K562 (cell line): Measurements from ENCODE around the gene PPM1N. TPM values are rescaled to one million over a fixed set of nuclear protein-coding genes. Genes with fewer than 3 reads are reported as not detected.
A peak's percentile ranks its signal among the peaks of the same experiment; 100 is the strongest.

Source experiments
- ARNT ChIP-seq, 2 experiments: fragments of 450-650 bp; IDR thresholded peaks; 2 replicates each; pipeline ENCODE4 v1.6.1; 2016; ENCODE audit warnings: mild to moderate bottlenecking in 1 of 2
- BMI1 ChIP-seq: fragments of 150-350 bp; IDR thresholded peaks from 2 replicates; pipeline ENCODE4 v1.6.1; 2014; ENCODE audit warnings: low read length
- CAMTA2 ChIP-seq: fragments of 250-450 bp; sonication (Bioruptor Pico); conservative IDR thresholded peaks from 2 replicates; pipeline ENCODE4 v1.5.1; 2022
- CBFB ChIP-seq: sonication (generic); formaldehyde crosslinking; IDR thresholded peaks from 2 replicates; pipeline ENCODE4 v1.4.0; 2020; ENCODE audit warnings: mild to moderate bottlenecking, missing genetic modification reagents
- CREM ChIP-seq: IDR thresholded peaks from 2 replicates; pipeline ENCODE4 v1.6.1; 2014; ENCODE audit warnings: antibody characterized with exemption, low read depth
- E2F3 ChIP-seq: fragments of 250-450 bp; sonication (Bioruptor Pico); IDR thresholded peaks from 2 replicates; pipeline ENCODE4 v1.4.0; 2020; ENCODE audit warnings: mild to moderate bottlenecking
- ESRRA ChIP-seq: fragments of 450-650 bp; IDR thresholded peaks from 2 replicates; pipeline ENCODE4 v1.6.1; 2014; ENCODE audit warnings: low read depth, mild to moderate bottlenecking, moderate library complexity, borderline replicate concordance
- FOXA1 ChIP-seq: fragments of 450-650 bp; IDR thresholded peaks from 2 replicates; pipeline ENCODE4 v1.6.1; 2016; ENCODE audit warnings: mild to moderate bottlenecking, borderline replicate concordance
- FOXM1 ChIP-seq, 2 experiments: fragments of 450-650 bp in 1 of 2; sonication (generic) in 1 of 2; formaldehyde crosslinking in 1 of 2; IDR thresholded peaks; 2 replicates each; pipeline versions ENCODE4 v1.6.1 to v1.9.0; 2017 to 2022; ENCODE audit warnings: low read depth in 2 of 2, mild to moderate bottlenecking in 2 of 2, missing genetic modification reagents in 1 of 2, moderate library complexity in 1 of 2
- KAT2B ChIP-seq: IDR thresholded peaks from one replicate; pipeline ENCODE4 v1.6.1; 2012; ENCODE audit warnings: low read depth, mild to moderate bottlenecking, control low read depth, inconsistent platforms, low read length, moderate library complexity
- KLF13 ChIP-seq: fragments of 450-650 bp; IDR thresholded peaks from 2 replicates; pipeline ENCODE4 v1.6.1; 2016; ENCODE audit warnings: missing genetic modification characterization, low read depth, mild to moderate bottlenecking, missing compliant biosample characterization, moderate library complexity, borderline replicate concordance
- MEIS2 ChIP-seq: fragments of 450-650 bp; IDR thresholded peaks from 2 replicates; pipeline ENCODE4 v1.6.1; 2014; ENCODE audit warnings: mild to moderate bottlenecking; ENCODE audit not compliant: partially characterized antibody
- ZEB2 ChIP-seq: fragments of 450-650 bp; IDR thresholded peaks from 2 replicates; pipeline ENCODE4 v1.6.1; 2016
- ZKSCAN3 ChIP-seq: fragments of 250-450 bp; sonication (Bioruptor Pico); IDR thresholded peaks from 2 replicates; pipeline ENCODE4 v1.4.0; 2020
- ZNF140 ChIP-seq: fragments of 250-450 bp; sonication (Bioruptor Pico); IDR thresholded peaks from 2 replicates; pipeline ENCODE4 v1.8.0; 2021; ENCODE audit warnings: moderate library complexity, mild to moderate bottlenecking, inconsistent platforms
- ZNF212 ChIP-seq: fragments of 450-650 bp; formaldehyde crosslinking; IDR thresholded peaks from 2 replicates; pipeline ENCODE4 v1.4.0; 2020; ENCODE audit warnings: mild to moderate bottlenecking
- ZNF436 ChIP-seq: fragments of 250-450, 450-650 bp; sonication (Bioruptor Pico); formaldehyde crosslinking; IDR thresholded peaks from 2 replicates; pipeline ENCODE4 v1.7.0; 2020; ENCODE audit warnings: mild to moderate bottlenecking
- ZNF449 ChIP-seq: fragments of 250-450 bp; sonication (Bioruptor Pico); IDR thresholded peaks from 2 replicates; pipeline ENCODE4 v1.8.0; 2022; ENCODE audit warnings: moderate library complexity, mild to moderate bottlenecking, inconsistent platforms
- polyA plus RNA-seq, 8 experiments: library from polyadenylated mRNA; depleted of rRNA in 4 of 8; stranded (reverse) in 5 of 8; unstranded in 3 of 8; fragments of >200 nt; fragmentation: Nextera tagmentation in 2 of 8; fragmentation: Illumina TruSeq in 1 of 8; extraction: Ambion mirVana in 2 of 8; extraction: Trizol in 1 of 8; gene quantifications; 2 replicates each; pipeline versions ENCODE4 v1.2.1 to v1.2.3, GENCODE V29; 2011 to 2014; ENCODE audit warnings: inconsistent platforms in 1 of 8, missing spikeins in 1 of 8
- total RNA-seq, 7 experiments: library from RNA; depleted of rRNA in 6 of 7; stranded (reverse); fragments of >200 nt in 6 of 7; fragmentation: Illumina TruSeq in 2 of 7; extraction: Trizol in 2 of 7; gene quantifications; 2 replicates each; pipeline versions ENCODE4 v1.2.1 to v1.2.3, GENCODE V29; 2011 to 2021; ENCODE audit warnings: low replicate concordance in 1 of 7
- TF ChIP-seq, protein P1 (sequence below): sonication (generic); formaldehyde crosslinking; IDR thresholded peaks from 2 replicates; pipeline ENCODE4 v1.8.1; 2023; ENCODE audit warnings: mild to moderate bottlenecking, missing genetic modification reagents
- TF ChIP-seq, protein P2 (sequence below), 2 experiments: fragments of 200-800 bp in 1 of 2; sonication (Bioruptor generic) in 1 of 2; sonication (generic) in 1 of 2; formaldehyde crosslinking in 1 of 2; IDR thresholded peaks in 1 of 2; conservative IDR thresholded peaks in 1 of 2; 2 replicates each; pipeline versions ENCODE4 v1.5.0 to v1.6.1; 2016 to 2020; ENCODE audit warnings: missing compliant biosample characterization in 1 of 2, missing genetic modification characterization in 1 of 2, missing genetic modification reagents in 1 of 2

The PPM1N gene
- total and polyA plus RNA-seq, 9 of the 15 experiments (the other 6 are each of a cell fraction or from before 2014, with no cell fraction given): 4.5 to 15.6 (median 8.7) TPM

DNA sequence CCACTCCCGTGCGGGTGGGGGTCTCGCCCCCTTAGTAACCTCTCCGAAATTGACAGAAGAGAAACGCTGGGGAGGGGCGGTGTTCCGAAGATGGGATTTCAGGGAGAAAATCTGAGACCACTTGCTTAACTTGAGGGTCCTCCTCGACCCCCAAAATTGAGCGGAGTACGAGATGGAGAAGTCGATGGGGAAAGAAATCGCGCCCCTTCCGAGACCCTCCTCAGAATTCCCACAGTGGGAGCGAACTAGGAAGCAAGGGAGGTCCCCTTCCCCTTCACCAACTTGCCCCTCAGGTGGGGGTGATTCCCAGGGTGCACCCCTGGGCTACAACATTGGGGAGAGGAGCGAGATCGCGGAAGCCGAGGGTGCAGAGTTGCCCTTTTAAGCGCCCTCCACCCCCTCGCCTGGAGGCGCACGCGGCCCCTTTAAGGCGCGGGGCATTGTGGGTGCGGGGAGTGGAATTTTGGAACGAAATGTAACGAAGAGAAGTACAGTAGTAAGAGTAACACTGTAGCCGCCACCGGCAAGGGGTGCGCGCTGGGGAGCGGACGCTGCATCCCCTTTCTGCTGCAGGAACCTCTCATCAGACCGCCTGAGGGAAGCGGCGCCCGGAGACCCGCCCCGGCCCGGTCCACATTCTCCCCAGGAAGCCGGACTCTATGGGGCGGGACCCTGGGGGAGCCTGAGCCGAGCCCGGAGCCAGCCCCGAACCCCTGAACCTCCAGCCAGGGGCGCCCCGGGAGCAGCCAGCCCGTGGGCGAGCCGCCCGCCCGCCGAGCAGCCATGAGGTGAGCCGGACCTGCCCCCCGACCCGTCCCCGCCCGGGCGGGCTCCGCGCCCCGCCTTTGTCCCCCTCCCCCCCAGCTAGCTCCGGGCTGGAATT lies 9.0 kb downstream of the PPM1N start, which contains the start of gene VASP (continued):
- TF ChIP-seq, protein P1, sequence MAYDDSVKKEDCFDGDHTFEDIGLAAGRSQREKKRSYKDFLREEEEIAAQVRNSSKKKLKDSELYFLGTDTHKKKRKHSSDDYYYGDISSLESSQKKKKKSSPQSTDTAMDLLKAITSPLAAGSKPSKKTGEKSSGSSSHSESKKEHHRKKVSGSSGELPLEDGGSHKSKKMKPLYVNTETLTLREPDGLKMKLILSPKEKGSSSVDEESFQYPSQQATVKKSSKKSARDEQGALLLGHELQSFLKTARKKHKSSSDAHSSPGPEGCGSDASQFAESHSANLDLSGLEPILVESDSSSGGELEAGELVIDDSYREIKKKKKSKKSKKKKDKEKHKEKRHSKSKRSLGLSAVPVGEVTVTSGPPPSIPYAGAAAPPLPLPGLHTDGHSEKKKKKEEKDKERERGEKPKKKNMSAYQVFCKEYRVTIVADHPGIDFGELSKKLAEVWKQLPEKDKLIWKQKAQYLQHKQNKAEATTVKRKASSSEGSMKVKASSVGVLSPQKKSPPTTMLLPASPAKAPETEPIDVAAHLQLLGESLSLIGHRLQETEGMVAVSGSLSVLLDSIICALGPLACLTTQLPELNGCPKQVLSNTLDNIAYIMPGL (CRISPR knock-in tag): no peak
- TF ChIP-seq CREM (peak; percentile 52; the same call in 1 of the 2 replicates), ZNF449 (CRISPR knock-in tag) (no peak), MEIS2 (no peak), BMI1 (no peak), KAT2B (no peak), ZEB2 (no peak), ZNF436 (CRISPR knock-in tag) (no peak), ZNF140 (CRISPR knock-in tag) (no peak), CBFB (CRISPR knock-in tag) (no peak), FOXM1 (IDR thresholded peaks at IDR 0.05; ENCODE audit: low read depth) (peak; percentile 86), FOXM1 (CRISPR knock-in tag; IDR thresholded peaks at IDR 0.05; ENCODE audit: low read depth) (no peak), ESRRA (0 out of 2 replicates have a peak, but pooled peaks have one; percentile 26), FOXA1 (no peak), KLF13 (peak; percentile 57; the same call in 1 of the 2 replicates), E2F3 (CRISPR knock-in tag) (no peak), ARNT (IDR thresholded peaks at IDR 0.05) (no peak; a peak in 1 of 4 replicates), ZNF212 (CRISPR knock-in tag) (no peak), ZKSCAN3 (CRISPR knock-in tag) (no peak), CAMTA2 (CRISPR knock-in tag) (peak; percentile 54; the same call in 1 of the 2 replicates)
- TF ChIP-seq, protein P2, sequence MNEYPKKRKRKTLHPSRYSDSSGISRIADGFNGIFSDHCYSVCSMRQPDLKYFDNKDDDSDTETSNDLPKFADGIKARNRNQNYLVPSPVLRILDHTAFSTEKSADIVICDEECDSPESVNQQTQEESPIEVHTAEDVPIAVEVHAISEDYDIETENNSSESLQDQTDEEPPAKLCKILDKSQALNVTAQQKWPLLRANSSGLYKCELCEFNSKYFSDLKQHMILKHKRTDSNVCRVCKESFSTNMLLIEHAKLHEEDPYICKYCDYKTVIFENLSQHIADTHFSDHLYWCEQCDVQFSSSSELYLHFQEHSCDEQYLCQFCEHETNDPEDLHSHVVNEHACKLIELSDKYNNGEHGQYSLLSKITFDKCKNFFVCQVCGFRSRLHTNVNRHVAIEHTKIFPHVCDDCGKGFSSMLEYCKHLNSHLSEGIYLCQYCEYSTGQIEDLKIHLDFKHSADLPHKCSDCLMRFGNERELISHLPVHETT (CRISPR knock-in tag; conservative IDR thresholded peaks at IDR 0.05 in 1 of 2, IDR thresholded peaks at IDR 0.05 in 1 of 2): no peak
